22Rv1 (cell line): ENCODE measurements around the gene RASSF4.

Experiments used
- H3K27ac ChIP-seq: fragments of 450-650 bp; 2 replicates; pipeline ENCODE4 v1.5.1; 2017
- CTCF ChIP-seq: fragments of 450-650 bp; IDR thresholded peaks from 2 replicates; pipeline ENCODE4 v1.5.1; 2017; ENCODE audit warnings: mild to moderate bottlenecking
- ZFX ChIP-seq: fragments of 450-650 bp; IDR thresholded peaks from 2 replicates; pipeline ENCODE4 v1.6.1; 2017; ENCODE audit warnings: antibody characterized with exemption, borderline replicate concordance

Gene RASSF4

DNA sequence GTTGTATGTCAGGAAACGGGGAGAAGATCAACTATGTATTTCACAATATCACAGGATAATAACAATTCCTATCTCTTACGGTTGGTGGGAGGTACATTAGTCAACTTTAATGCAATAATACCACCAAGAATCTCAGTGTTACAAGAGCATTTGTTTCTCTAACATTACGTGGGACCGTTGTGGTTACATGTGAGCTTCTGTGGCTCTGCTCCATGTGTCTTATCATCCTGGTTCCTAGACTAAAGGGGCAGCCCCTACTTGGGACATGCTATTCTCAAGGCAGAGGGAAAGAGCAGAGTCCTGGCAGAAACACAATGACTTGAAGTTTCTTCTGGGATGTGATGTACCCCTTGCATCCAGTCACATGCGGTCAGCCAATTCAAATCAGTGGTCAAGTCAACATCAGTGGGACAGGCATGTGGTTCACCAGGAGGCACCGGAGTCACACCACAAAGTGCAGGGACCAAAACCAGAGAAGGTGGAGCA, 38.6 kb downstream of the RASSF4 start:
- no peak for TF ChIP-seq CTCF
- no peak for TF ChIP-seq ZFX
- H3K27ac ChIP-seq = no peak overlapping the region

DNA sequence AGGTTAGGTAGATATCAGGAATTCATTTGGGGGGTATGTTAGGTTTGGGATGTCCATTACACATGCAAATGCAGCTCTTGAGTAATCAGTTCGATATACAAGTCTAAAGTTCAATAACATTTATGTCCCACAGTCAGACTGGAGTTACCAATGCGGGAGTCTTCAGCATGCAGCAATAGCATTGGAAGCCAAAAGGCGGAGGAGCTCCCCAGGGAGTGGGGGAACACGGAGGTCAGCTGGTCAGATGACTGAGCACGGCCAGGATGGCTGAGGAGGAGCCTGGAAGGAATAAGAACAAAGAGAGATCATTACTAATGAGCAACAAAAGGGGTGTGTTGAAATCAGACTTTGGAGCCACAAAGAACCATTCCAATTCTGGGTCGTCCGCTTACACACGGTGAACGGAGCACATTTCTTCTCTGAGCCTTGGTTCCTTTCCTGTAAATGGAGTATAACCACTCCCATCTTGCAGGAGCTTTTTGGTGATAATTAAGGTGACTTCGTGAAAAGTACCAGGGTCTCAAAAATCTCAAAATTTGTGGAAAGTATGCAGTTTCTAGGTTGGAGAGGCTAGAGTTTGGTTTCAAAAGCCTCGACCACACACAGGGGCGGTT, 40.6 kb downstream of the RASSF4 start:
- TF ChIP-seq ZFX (no peak), CTCF (no peak)
- H3K27ac ChIP-seq = peak overlapping the region; percentile 63

DNA sequence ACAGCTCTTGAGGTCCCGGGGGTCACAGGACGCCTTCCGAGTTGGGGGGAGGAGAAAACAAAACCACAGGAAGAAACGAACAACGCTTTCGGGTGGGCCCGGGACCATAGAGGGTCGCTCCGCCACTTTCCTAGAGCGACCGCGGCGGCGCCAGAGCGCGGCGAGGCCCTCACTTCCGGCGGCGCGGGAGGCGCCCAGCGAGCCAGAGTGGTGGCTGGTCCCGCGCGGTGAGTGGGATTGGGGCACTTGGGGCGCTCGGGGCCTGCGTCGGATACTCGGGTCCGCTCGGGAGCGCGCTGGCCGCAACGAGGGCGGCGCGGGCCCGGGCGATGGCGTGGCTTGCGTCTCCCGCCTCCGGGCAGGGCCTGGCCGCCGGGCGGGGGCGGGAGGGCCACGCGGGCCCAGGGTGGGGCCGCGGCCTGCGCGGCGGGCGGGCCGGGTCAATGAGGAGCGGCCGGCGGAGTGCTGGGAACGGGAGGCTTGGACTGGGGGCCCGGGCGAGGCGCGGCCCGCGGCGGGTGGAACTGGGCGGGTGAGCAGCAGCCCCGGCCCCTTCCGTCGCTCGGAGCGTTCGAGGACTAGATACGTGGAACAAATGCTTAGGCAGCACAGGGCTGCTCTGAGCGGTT, 41.3 kb downstream of the RASSF4 start, which contains the start of gene ZNF22:
Gene ZNF22 (plus strand): TSS at position 172 of the 629 bp plus-strand sequence. CDS start 2,446 bp downstream, outside the sequence.
- TF ChIP-seq ZFX (no peak), CTCF (peak; percentile 27)
- peak within 1 kb of the TSS; percentile 63 for H3K27ac ChIP-seq

DNA sequence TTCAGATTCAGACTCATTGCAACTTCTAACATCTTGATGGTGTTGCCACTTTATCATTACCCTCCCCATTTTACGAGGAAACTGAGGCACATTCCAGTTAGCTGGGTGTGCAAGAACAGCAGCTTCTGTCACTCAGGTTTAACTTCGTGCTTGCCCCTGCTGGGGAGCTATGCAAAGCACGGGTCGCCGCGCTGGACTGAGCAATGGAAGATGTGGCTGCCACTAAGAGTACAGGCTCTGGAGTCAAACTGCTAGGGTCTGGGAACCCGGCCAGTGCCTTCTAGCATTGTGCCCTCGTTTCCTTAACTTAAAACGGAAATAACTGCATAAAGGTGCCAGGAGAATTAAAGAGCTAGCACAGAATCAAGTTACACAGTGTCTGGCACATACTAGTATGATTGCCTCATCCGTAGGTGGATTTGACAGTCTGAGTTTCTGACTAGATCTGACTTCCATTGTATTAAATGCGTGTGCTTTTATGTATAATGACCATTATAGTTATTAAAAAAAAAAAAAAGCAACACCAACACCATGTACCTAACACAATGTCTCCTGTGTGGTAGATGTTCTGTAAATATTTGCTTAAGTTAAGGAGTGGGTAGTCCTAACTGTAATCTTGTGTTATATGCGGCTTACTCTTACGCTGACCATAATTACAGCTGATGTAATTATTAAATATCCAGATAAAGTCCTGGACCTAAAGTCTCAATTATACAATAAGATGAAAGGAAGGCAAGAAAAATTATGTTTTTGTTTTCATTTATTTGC, 42.0 kb downstream of the RASSF4 start:
- TF ChIP-seq ZFX (no peak), CTCF (no peak)
- H3K27ac ChIP-seq = peak overlapping the region; percentile 63

GRCh38 chr10:45003432-45004000, 43.9 kb downstream of the RASSF4 start:
- TF ChIP-seq CTCF (no peak), ZFX (no peak)
- no peak overlapping the region for H3K27ac ChIP-seq

DNA sequence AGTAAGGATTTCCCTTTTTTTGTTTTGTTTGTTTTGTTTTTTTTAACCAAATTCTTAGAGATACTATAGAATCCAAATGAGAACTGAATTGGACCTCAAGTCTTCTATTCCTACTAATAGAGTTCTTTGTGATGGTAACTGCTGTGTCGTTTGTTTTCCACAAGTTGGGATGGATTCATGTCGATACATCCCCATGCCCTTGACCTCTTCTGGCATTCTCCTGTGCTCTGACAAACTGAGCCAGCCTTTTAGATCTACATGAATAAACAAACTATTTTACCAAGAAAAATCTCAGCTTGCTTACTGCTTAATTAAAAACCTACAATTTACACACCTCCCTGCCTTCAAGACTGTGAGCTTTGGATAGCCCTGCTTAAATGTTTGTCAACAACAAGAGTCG, 45.1 kb downstream of the RASSF4 start:
- TF ChIP-seq ZFX = no peak
- TF ChIP-seq CTCF = no peak

More for the DNA sequence above, 45.1 kb downstream of the RASSF4 start:
- H3K27ac ChIP-seq = no peak overlapping the region
